ENCODE results near the gene CSDE1.
A peak's percentile ranks its signal among the peaks of the same experiment; 100 is the strongest.

The CSDE1 gene

DNA sequence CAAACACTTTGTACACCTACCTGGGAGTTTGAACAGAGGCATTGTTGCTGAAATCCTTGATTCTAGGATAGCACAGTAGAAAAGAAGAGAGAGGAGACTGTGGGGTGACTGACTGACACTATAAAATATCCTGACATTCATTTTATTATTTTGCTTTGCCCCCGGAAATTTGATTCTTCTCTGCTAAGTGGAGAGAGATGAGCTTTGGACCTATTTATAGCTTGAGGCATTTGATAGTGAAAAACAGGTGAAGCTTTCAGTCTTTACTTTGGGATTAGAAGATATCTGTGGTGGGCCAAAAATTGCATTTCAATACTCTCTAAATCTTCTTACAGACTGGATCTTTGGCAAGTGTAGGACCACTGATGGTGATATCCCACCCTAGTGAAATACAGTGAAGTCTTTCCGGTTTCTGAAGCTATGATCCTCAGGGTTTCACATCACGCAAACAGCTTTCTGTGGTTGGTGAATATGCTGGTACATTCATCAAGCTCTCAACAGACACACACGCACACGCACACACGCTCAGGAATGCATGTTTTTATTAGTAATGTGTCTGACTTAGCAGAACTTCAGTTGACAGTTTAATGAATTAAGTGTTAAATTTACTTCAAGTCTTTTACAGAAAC is 62.2 kb downstream of the CSDE1 start, which contains the start of gene AMPD1:
TSS of gene AMPD1 (minus strand) at position 117 of the 629 bp plus-strand sequence. CDS start at position 42, 75 bp downstream.
- H3K4me3 ChIP-seq (ENCODE audit: low read length) = no peak within 1 kb of the TSS
- H3K4me1 ChIP-seq (ENCODE audit: control insufficient read depth, insufficient read depth, low read length) = peaks cover 3% of the 10 kb centered on the region
- no peak within 1 kb of the TSS for H3K4me2 ChIP-seq (ENCODE audit: low read length)
- H3K9me3 ChIP-seq (replicated peaks; ENCODE audit: low read length) = no peaks in the 10 kb centered on the region
- no peak within 1 kb of the TSS for H3K9ac ChIP-seq (ENCODE audit: low read depth, low read length)
- H3K36me3 ChIP-seq (ENCODE audit: insufficient read depth, low read length) = no peaks in the 10 kb centered on the region
- H3K27me3 ChIP-seq (ENCODE audit: control insufficient read depth, insufficient read depth, low read length) = peaks cover 3% of the 10 kb centered on the region

GRCh38 chr1:114694540-114695310 is 63.1 kb downstream of the CSDE1 start:
- H3K4me3 ChIP-seq (ENCODE audit: low read length) = no peak overlapping the region
- H3K36me3 ChIP-seq (ENCODE audit: insufficient read depth, low read length) = no peaks in the 10 kb centered on the region
- no peak overlapping the region for H3K9ac ChIP-seq (ENCODE audit: low read depth, low read length)
- no peak overlapping the region for H3K4me2 ChIP-seq (ENCODE audit: low read length)
- no peaks in the 10 kb centered on the region for H3K9me3 ChIP-seq (replicated peaks; ENCODE audit: low read length)
- peaks cover 6% of the 10 kb centered on the region for H3K27me3 ChIP-seq (ENCODE audit: control insufficient read depth, insufficient read depth, low read length)
- peaks cover 3% of the 10 kb centered on the region for H3K4me1 ChIP-seq (ENCODE audit: control insufficient read depth, insufficient read depth, low read length)

DNA sequence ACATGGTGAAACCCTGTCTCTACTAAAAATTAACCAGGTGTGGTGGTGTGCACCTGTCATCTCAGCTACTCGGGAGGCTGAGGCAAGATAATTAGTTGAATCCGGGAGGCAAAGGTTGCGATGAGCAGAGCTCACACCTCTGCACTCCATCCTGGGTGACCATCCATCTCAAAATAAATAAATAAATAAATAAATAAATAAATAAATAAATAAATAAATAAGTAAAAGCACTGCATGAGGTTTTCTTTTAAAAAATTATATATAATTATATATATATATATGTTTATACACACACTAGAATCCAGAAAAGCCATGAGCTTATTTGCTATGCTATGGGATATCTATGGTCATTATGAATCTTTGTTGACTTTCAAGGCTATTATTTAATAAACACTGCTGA is 64.8 kb downstream of the CSDE1 start:
- peaks cover 22% of the 10 kb centered on the region for H3K27me3 ChIP-seq (ENCODE audit: control insufficient read depth, insufficient read depth, low read length)
- no peak overlapping the region for H3K4me3 ChIP-seq (ENCODE audit: low read length)
- H3K9me3 ChIP-seq (replicated peaks; ENCODE audit: low read length) = no peaks in the 10 kb centered on the region
- H3K4me2 ChIP-seq (ENCODE audit: low read length) = no peak overlapping the region
- H3K9ac ChIP-seq (ENCODE audit: low read depth, low read length) = no peak overlapping the region
- H3K4me1 ChIP-seq (ENCODE audit: control insufficient read depth, insufficient read depth, low read length) = peaks cover 3% of the 10 kb centered on the region
- no peaks in the 10 kb centered on the region for H3K36me3 ChIP-seq (ENCODE audit: insufficient read depth, low read length)

- no peaks in the 10 kb centered on the region for H3K9me3 ChIP-seq (replicated peaks; ENCODE audit: low read length)
- H3K4me2 ChIP-seq (ENCODE audit: low read length) = no peak overlapping the region
- H3K36me3 ChIP-seq (ENCODE audit: insufficient read depth, low read length) = no peaks in the 10 kb centered on the region
- no peak overlapping the region for H3K4me3 ChIP-seq (ENCODE audit: low read length)
- H3K9ac ChIP-seq (ENCODE audit: low read depth, low read length) = no peak overlapping the region
- H3K4me1 ChIP-seq (ENCODE audit: control insufficient read depth, insufficient read depth, low read length) = peaks cover 3% of the 10 kb centered on the region
- H3K27me3 ChIP-seq (ENCODE audit: control insufficient read depth, insufficient read depth, low read length) = peaks cover 40% of the 10 kb centered on the region
Observed at GRCh38 chr1:114691061-114691460, 66.7 kb downstream of the CSDE1 start.

DNA sequence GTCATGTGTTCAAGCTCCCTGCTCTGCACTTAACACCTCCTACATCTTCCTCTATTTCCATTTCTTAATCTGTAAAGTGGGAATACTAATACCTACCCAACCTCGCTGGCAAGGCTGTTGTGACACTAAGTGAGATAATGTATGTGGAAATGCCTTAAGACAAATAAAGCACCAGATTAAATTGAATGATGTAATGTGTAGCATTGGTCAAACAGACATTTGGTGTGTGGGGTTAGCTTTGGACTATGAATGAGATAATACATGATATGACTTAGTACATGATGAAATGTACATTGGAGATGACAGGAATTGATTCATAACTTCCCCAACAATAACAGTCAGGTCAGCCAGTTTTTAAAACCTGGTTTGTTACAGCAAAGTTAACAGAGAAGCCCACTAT is 67.6 kb downstream of the CSDE1 start:
- Histone ChIP-seq H3K4me1 (ENCODE audit: control insufficient read depth, insufficient read depth, low read length) (peaks cover under 1% of the 10 kb centered on the region), H3K4me3 (ENCODE audit: low read length) (no peak overlapping the region), H3K9me3 (replicated peaks; ENCODE audit: low read length) (no peaks in the 10 kb centered on the region), H3K9ac (ENCODE audit: low read depth, low read length) (no peak overlapping the region), H3K36me3 (ENCODE audit: insufficient read depth, low read length) (no peaks in the 10 kb centered on the region), H3K27me3 (ENCODE audit: control insufficient read depth, insufficient read depth, low read length) (peaks cover 49% of the 10 kb centered on the region), H3K4me2 (ENCODE audit: low read length) (no peak overlapping the region)

- Histone ChIP-seq H3K27me3 (ENCODE audit: control insufficient read depth, insufficient read depth, low read length) (peaks cover 60% of the 10 kb centered on the region), H3K9me3 (replicated peaks; ENCODE audit: low read length) (no peaks in the 10 kb centered on the region), H3K9ac (ENCODE audit: low read depth, low read length) (no peak overlapping the region), H3K4me1 (ENCODE audit: control insufficient read depth, insufficient read depth, low read length) (no peaks in the 10 kb centered on the region), H3K4me3 (ENCODE audit: low read length) (no peak overlapping the region), H3K36me3 (ENCODE audit: insufficient read depth, low read length) (no peaks in the 10 kb centered on the region), H3K4me2 (ENCODE audit: low read length) (no peak overlapping the region)
Observed at GRCh38 chr1:114688526-114688925, 69.3 kb downstream of the CSDE1 start.

DNA sequence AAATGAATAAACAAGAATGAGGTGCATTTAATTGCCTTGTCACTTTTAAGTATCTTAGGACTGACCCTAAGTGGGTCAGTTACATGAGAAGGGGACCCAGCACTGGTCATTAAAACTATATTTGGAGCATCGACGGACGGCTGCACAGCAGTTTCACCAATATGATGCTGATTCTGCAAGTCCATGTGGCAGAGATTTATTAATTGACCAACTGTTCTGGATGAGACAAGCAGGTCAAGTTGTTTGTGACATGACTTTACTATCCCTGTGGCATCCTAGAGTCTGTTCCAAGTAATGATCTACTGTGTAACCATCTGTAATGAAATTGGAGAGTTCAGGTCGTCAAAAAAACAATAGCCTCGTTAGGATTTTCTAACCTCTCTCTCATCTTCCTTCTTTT is 71.9 kb downstream of the CSDE1 start:
- no peaks in the 10 kb centered on the region for H3K4me1 ChIP-seq (ENCODE audit: control insufficient read depth, insufficient read depth, low read length)
- peaks cover 63% of the 10 kb centered on the region for H3K27me3 ChIP-seq (ENCODE audit: control insufficient read depth, insufficient read depth, low read length)
- no peaks in the 10 kb centered on the region for H3K36me3 ChIP-seq (ENCODE audit: insufficient read depth, low read length)
- H3K9ac ChIP-seq (ENCODE audit: low read depth, low read length) = no peak overlapping the region
- no peak overlapping the region for H3K4me3 ChIP-seq (ENCODE audit: low read length)
- no peaks in the 10 kb centered on the region for H3K9me3 ChIP-seq (replicated peaks; ENCODE audit: low read length)
- no peak overlapping the region for H3K4me2 ChIP-seq (ENCODE audit: low read length)

DNA sequence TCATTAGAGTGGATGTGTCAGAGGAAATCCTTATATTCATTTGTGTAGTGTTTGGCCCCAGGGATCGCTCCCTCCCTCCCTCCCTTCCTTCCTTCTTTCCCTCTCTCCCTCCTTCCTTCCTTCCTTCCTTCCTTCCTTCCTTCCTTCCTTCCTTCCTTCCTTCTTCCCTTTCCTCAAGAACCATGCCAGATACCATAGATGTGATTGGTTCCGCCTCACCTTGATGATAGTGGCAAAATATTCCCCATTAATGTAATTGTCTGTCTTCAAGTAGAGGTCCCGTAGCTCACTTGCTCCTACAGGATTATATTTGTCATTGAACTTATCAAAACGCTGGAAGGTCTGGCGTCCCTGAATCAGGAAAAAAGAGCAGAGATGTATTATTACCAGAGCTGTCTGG is 80.1 kb downstream of the CSDE1 start:
- Histone ChIP-seq H3K36me3 (ENCODE audit: insufficient read depth, low read length) (no peaks in the 10 kb centered on the region), H3K9ac (ENCODE audit: low read depth, low read length) (no peak overlapping the region), H3K27me3 (ENCODE audit: control insufficient read depth, insufficient read depth, low read length) (peaks cover 61% of the 10 kb centered on the region), H3K4me1 (ENCODE audit: control insufficient read depth, insufficient read depth, low read length) (no peaks in the 10 kb centered on the region), H3K4me3 (ENCODE audit: low read length) (no peak overlapping the region), H3K4me2 (ENCODE audit: low read length) (no peak overlapping the region), H3K9me3 (replicated peaks; ENCODE audit: low read length) (no peaks in the 10 kb centered on the region)

GRCh38 chr1:114676115-114676514 is 81.7 kb downstream of the CSDE1 start:
- Histone ChIP-seq H3K9ac (ENCODE audit: low read depth, low read length) (no peak overlapping the region), H3K4me1 (ENCODE audit: control insufficient read depth, insufficient read depth, low read length) (no peaks in the 10 kb centered on the region), H3K4me2 (ENCODE audit: low read length) (no peak overlapping the region), H3K36me3 (ENCODE audit: insufficient read depth, low read length) (no peaks in the 10 kb centered on the region), H3K27me3 (ENCODE audit: control insufficient read depth, insufficient read depth, low read length) (peaks cover 61% of the 10 kb centered on the region), H3K9me3 (replicated peaks; ENCODE audit: low read length) (no peaks in the 10 kb centered on the region), H3K4me3 (ENCODE audit: low read length) (no peak overlapping the region)

DNA sequence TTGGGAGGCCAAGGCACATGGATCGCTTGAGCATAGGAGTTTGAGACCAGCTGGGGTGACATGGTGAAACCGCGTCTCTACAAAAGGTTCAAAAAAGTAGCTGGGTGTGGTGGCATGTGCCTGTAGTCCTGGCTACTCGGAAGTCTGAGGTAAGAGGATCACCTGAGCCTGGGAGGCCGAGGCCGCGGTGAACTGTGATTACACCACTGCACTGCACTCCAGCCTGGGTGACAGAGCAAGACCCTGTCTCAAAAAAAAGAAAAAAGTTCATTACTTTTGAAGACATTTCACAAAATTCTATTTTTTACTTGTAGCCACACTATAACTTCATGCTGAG is 85.9 kb downstream of the CSDE1 start:
- H3K4me2 ChIP-seq (ENCODE audit: low read length) = no peak overlapping the region
- no peak overlapping the region for H3K4me3 ChIP-seq (ENCODE audit: low read length)
- H3K9me3 ChIP-seq (replicated peaks; ENCODE audit: low read length) = no peaks in the 10 kb centered on the region
- no peak overlapping the region for H3K9ac ChIP-seq (ENCODE audit: low read depth, low read length)
- H3K27me3 ChIP-seq (ENCODE audit: control insufficient read depth, insufficient read depth, low read length) = peaks cover 29% of the 10 kb centered on the region
- H3K36me3 ChIP-seq (ENCODE audit: insufficient read depth, low read length) = no peaks in the 10 kb centered on the region
- peaks cover 7% of the 10 kb centered on the region for H3K4me1 ChIP-seq (ENCODE audit: control insufficient read depth, insufficient read depth, low read length)

GRCh38 chr1:114671011-114671938 is 86.5 kb downstream of the CSDE1 start:
- Histone ChIP-seq H3K4me3 (ENCODE audit: low read length) (peak overlapping the region; percentile 41), H3K9ac (ENCODE audit: low read depth, low read length) (no peak overlapping the region), H3K36me3 (ENCODE audit: insufficient read depth, low read length) (no peaks in the 10 kb centered on the region), H3K4me2 (ENCODE audit: low read length) (peak overlapping the region; percentile 96), H3K4me1 (ENCODE audit: control insufficient read depth, insufficient read depth, low read length) (peaks cover 7% of the 10 kb centered on the region), H3K27me3 (ENCODE audit: control insufficient read depth, insufficient read depth, low read length) (peaks cover 23% of the 10 kb centered on the region), H3K9me3 (replicated peaks; ENCODE audit: low read length) (no peaks in the 10 kb centered on the region)

Data from skeletal muscle satellite cell (primary cell).